Tibial artery (tissue), 4 donors: ENCODE measurements around the gene STARD13.

Experiments
- DNase-seq, 2 donors: peaks; one replicate each; pipeline ENCODE4 v3.0.0-alpha.2; 2019
- H3K27ac ChIP-seq, 2 donors: fragments of 200-600 bp; sonication (generic) in 1 of 2; 1 replicate in 1 of 2; 2 replicates in 1 of 2; pipeline ENCODE4 v1.5.1; 2018 to 2019; ENCODE audit warnings: mild to moderate bottlenecking in 1 of 2
- H3K27me3 ChIP-seq, 2 donors: fragments of 200-600 bp; sonication (generic) in 1 of 2; one replicate each; pipeline versions ENCODE4 v1.5.1 to v1.6.0; 2016 to 2019
- H3K36me3 ChIP-seq, 3 donors: fragments of 200-600 bp; sonication (generic) in 2 of 3; one replicate each; pipeline ENCODE4 v1.5.1; 2016 to 2019; ENCODE audit warnings: mild to moderate bottlenecking in 2 of 3
- H3K4me1 ChIP-seq, 4 donors: fragments of 200-600 bp; sonication (generic) in 2 of 4; 1 replicate in 3 of 4; 2 replicates in 1 of 4; pipeline ENCODE4 v1.5.1; 2016 to 2019
- H3K4me3 ChIP-seq, 2 donors: fragments of 200-600 bp; sonication (generic) in 1 of 2; 1 replicate in 1 of 2; 2 replicates in 1 of 2; pipeline ENCODE4 v1.5.1; 2018 to 2019; ENCODE audit warnings: mild to moderate bottlenecking in 2 of 2
- H3K9me3 ChIP-seq, 3 donors: fragments of 200-600 bp; sonication (generic) in 1 of 3; one replicate each; pipeline ENCODE4 v1.5.1; 2016 to 2019
- CTCF ChIP-seq, 2 experiments: fragments of 200-600 bp in 1 of 2; fragments of 450-650 bp in 1 of 2; IDR thresholded peaks; one replicate each; pipeline ENCODE4 v1.5.1; 2017 to 2019; ENCODE audit warnings: antibody characterized with exemption in 2 of 2, mild to moderate bottlenecking in 1 of 2, moderate library complexity in 1 of 2
- intact Hi-C: fragments of 100-400 bp; cut with DNase I; formaldehyde crosslinking; loops from one replicate; pipeline ENCODE4 v1.15.0; 2023; ENCODE audit warnings: low total_unique reads

STARD13 gene

GRCh38 chr13:33252135-33252534 is 33.4 kb downstream of the STARD13 start:
- Histone ChIP-seq H3K27ac (no peak overlapping the region), H3K36me3 (no peaks in the 10 kb centered on the region), H3K27me3 (no peaks in the 10 kb centered on the region), H3K4me1 (peaks cover 0 to 22% (median 12%) of the 10 kb centered on the region in 4 donors), H3K4me3 (no peak overlapping the region), H3K9me3 (no peaks in the 10 kb centered on the region)
- intact Hi-C loops = no loop called here
- no peak for TF ChIP-seq CTCF (IDR thresholded peaks at IDR 0.05)
- no peak for DNase-seq

DNA sequence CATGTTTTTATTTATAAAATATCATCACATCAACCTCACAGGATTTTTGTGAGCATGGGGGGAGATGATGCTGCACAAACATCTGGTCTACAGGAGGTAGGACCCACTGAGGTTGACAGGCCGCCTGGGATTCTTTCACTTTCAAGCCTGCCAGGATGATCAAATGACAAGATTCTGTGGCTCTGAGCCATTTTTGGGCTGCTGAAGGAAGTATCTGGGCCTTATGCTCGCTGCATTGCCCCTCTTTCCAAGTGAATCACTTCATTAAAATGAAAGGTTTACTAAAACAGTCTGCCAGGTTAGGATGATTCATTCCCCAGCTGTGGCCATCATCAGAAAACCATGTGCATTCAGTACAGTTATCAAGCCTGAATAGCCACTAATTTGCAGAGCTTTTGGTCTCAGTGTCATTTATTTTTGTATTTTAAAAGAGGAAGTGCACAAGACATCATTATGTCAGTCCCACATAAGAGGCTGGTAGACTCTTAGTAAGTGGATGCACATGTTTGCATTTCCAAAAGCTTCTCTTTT is 34.4 kb downstream of the STARD13 start:
- Histone ChIP-seq H3K9me3 (no peaks in the 10 kb centered on the region), H3K27ac (no peak overlapping the region), H3K36me3 (no peaks in the 10 kb centered on the region), H3K4me1 (peaks cover 0 to 22% (median 10%) of the 10 kb centered on the region in 4 donors), H3K4me3 (no peak overlapping the region), H3K27me3 (no peaks in the 10 kb centered on the region)
- intact Hi-C loops = no loop called here
- no peak for DNase-seq
- TF ChIP-seq CTCF (IDR thresholded peaks at IDR 0.05) = no peak

- Histone ChIP-seq H3K27ac (no peak overlapping the region), H3K9me3 (no peaks in the 10 kb centered on the region), H3K27me3 (no peaks in the 10 kb centered on the region), H3K4me1 (peaks cover 0 to 22% (median 10%) of the 10 kb centered on the region in 4 donors), H3K36me3 (no peaks in the 10 kb centered on the region), H3K4me3 (no peak overlapping the region)
- no peak for DNase-seq
- no peak for TF ChIP-seq CTCF (IDR thresholded peaks at IDR 0.05)
- intact Hi-C loops = no loop called here
These were observed 34.9 kb downstream of the STARD13 start for GRCh38 chr13:33250609-33251008.

GRCh38 chr13:33249894-33250293 is 35.7 kb downstream of the STARD13 start:
- Histone ChIP-seq H3K4me3 (no peak overlapping the region), H3K27me3 (no peaks in the 10 kb centered on the region), H3K36me3 (no peaks in the 10 kb centered on the region), H3K4me1 (peaks cover 0 to 22% (median 10%) of the 10 kb centered on the region in 4 donors), H3K27ac (no peak overlapping the region), H3K9me3 (no peaks in the 10 kb centered on the region)
- TF ChIP-seq CTCF (IDR thresholded peaks at IDR 0.05) = no peak
- DNase-seq = no peak
- intact Hi-C loops = no loop called here

DNA sequence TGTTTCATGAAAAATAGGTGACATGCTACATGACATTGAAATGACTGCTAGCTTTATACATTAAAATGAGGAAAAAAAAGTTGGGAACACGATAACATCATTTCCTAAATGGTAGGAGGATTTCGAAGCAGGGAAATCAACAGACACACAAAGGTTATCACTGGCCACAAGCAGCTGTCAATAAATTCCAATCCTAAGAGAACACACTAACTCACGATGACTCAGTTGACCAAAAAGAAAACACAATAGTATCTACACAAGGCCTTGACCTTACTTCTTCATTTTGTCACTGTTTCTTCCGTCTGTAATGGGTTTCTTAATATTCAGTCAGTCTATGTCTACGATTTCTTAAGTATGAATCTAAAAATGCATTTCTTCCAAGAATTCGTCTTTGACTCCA is 36.5 kb downstream of the STARD13 start:
- Histone ChIP-seq H3K4me3 (no peak overlapping the region), H3K27me3 (no peaks in the 10 kb centered on the region), H3K4me1 (peaks cover 0 to 22% (median 10%) of the 10 kb centered on the region in 4 donors), H3K27ac (no peak overlapping the region), H3K9me3 (no peaks in the 10 kb centered on the region), H3K36me3 (no peaks in the 10 kb centered on the region)
- no peak for TF ChIP-seq CTCF (IDR thresholded peaks at IDR 0.05)
- intact Hi-C loops = no loop called here
- DNase-seq = no peak
